Fibroblast of peridontal ligament (primary cell): ENCODE measurements around the gene ZC4H2.
A peak's percentile ranks its signal among the peaks of the same experiment; 100 is the strongest.
"Not testable (repeated sequence)": the region's sequence is repeated elsewhere in the genome, so short reads cannot be mapped to it uniquely, and the experiment has no call there.

ENCODE experiments used
- DNase-seq: peaks from one replicate; pipeline ENCODE4 v3.0.0-alpha.2; 2010; ENCODE audit errors: extremely low read depth

ZC4H2 gene

GRCh38 chrX:64975989-64976672 lies at the start of gene ZC4H2:
ZC4H2 (minus strand) TSS chrX:64976450; CDS start chrX:64976377, 73 bp downstream.
- DNase-seq = peak; percentile 62

- no peak for DNase-seq
Measured at GRCh38 chrX:65017451-65017850, 41.2 kb upstream of the ZC4H2 start.

- DNase-seq = no peak
Measured at GRCh38 chrX:65014230-65014629, 38.0 kb upstream of the ZC4H2 start.

- no peak for DNase-seq
Measured at GRCh38 chrX:65009459-65009858, 33.2 kb upstream of the ZC4H2 start.

- not testable (repeated sequence) for DNase-seq
Measured at GRCh38 chrX:65002208-65002607, 26.0 kb upstream of the ZC4H2 start.

GRCh38 chrX:64996805-64997204 lies 20.6 kb upstream of the ZC4H2 start:
- no peak for DNase-seq

GRCh38 chrX:64994131-64994798 lies 18.0 kb upstream of the ZC4H2 start:
- no peak for DNase-seq

GRCh38 chrX:64977830-64978229 lies 1.6 kb upstream of the ZC4H2 start:
- DNase-seq = no peak

GRCh38 chrX:64977051-64977450 lies 801 bp upstream of the ZC4H2 start:
- no peak for DNase-seq

- no peak for DNase-seq
Measured at GRCh38 chrX:64976673-64977040, 407 bp upstream of the ZC4H2 start.

- peak; percentile 2 for DNase-seq
Measured at GRCh38 chrX:64975491-64975890, 759 bp downstream of the ZC4H2 start.

- DNase-seq = no peak
Measured at GRCh38 chrX:64925480-64925879, 50.8 kb downstream of the ZC4H2 start.

- DNase-seq = no peak
Measured at GRCh38 chrX:64908121-64908520, 68.1 kb downstream of the ZC4H2 start.

GRCh38 chrX:64894454-64895038 lies 81.7 kb downstream of the ZC4H2 start:
- DNase-seq = no peak

- no peak for DNase-seq
Measured at GRCh38 chrX:64885850-64886249, 90.4 kb downstream of the ZC4H2 start.

GRCh38 chrX:64878709-64879108 lies 97.5 kb downstream of the ZC4H2 start:
- DNase-seq = not testable (repeated sequence)

GRCh38 chrX:64867217-64867616 lies 109.0 kb downstream of the ZC4H2 start:
- DNase-seq = no peak
